HEK293T (cell line): ENCODE measurements around the gene LRRC73.
"Not testable (repeated sequence)": the region's sequence is repeated elsewhere in the genome, so short reads cannot be mapped to it uniquely, and the experiment has no call there.

Experiments
- CTCF ChIA-PET: fragments of 350-600 bp; formaldehyde crosslinking; extraction: SDS; loops from one replicate; lab custom pipeline; 2021; ENCODE audit warnings: antibody characterized with exemption, inconsistent platforms; lab: Yijun Ruan, JAX
- POLR2A ChIA-PET: fragments of 350-600 bp; formaldehyde crosslinking; extraction: SDS; loops from one replicate; lab custom pipeline; 2020; ENCODE audit warnings: antibody characterized with exemption, inconsistent platforms; lab: Yijun Ruan, JAX
- DNase-seq: peaks from one replicate; pipeline ENCODE4 v3.0.0; 2012; ENCODE audit warnings: mixed read lengths; ENCODE audit errors: extremely low spot score
- ARNT ChIP-seq: fragments of 450-650 bp; IDR thresholded peaks from 2 replicates; pipeline ENCODE4 v1.6.1; 2017; ENCODE audit warnings: mild to moderate bottlenecking
- BHLHE40 ChIP-seq: fragments of 450-650 bp; IDR thresholded peaks from 2 replicates; pipeline ENCODE4 v1.6.1; 2016; ENCODE audit warnings: mild to moderate bottlenecking, moderate library complexity, borderline replicate concordance
- CTBP1 ChIP-seq: fragments of 450-650 bp; IDR thresholded peaks from 2 replicates; pipeline ENCODE4 v1.6.1; 2016; ENCODE audit warnings: borderline replicate concordance
- ELF4 ChIP-seq: fragments of 450-650 bp; IDR thresholded peaks from 2 replicates; pipeline ENCODE4 v1.6.1; 2017; ENCODE audit warnings: antibody characterized with exemption
- FOXA1 ChIP-seq: fragments of 450-650 bp; IDR thresholded peaks from 2 replicates; pipeline ENCODE4 v1.6.1; 2016; ENCODE audit warnings: mild to moderate bottlenecking
- FOXK2 ChIP-seq: fragments of 450-650 bp; IDR thresholded peaks from 2 replicates; pipeline ENCODE4 v1.6.1; 2016; ENCODE audit warnings: mild to moderate bottlenecking
- FOXM1 ChIP-seq: fragments of 450-650 bp; IDR thresholded peaks from 2 replicates; pipeline ENCODE4 v1.6.1; 2017; ENCODE audit warnings: mild to moderate bottlenecking, borderline replicate concordance
- HDGF ChIP-seq: fragments of 450-650 bp; IDR thresholded peaks from 2 replicates; pipeline ENCODE4 v1.6.1; 2017; ENCODE audit warnings: antibody characterized with exemption, borderline replicate concordance
- L3MBTL2 ChIP-seq: fragments of 450-650 bp; conservative IDR thresholded peaks from 2 replicates; pipeline ENCODE4 v1.6.1; 2016; ENCODE audit warnings: mild to moderate bottlenecking
- LEF1 ChIP-seq: fragments of 450-650 bp; IDR thresholded peaks from 2 replicates; pipeline ENCODE4 v1.6.1; 2017; ENCODE audit warnings: mild to moderate bottlenecking, borderline replicate concordance
- NFRKB ChIP-seq: fragments of 450-650 bp; IDR thresholded peaks from 2 replicates; pipeline ENCODE4 v1.6.1; 2016; ENCODE audit warnings: mild to moderate bottlenecking, moderate library complexity
- PKNOX1 ChIP-seq: fragments of 450-650 bp; IDR thresholded peaks from 2 replicates; pipeline ENCODE4 v1.6.1; 2016
- SP1 ChIP-seq: fragments of 450-650 bp; IDR thresholded peaks from 2 replicates; pipeline ENCODE4 v1.6.1; 2017
- SUZ12 ChIP-seq: fragments of 450-650 bp; IDR thresholded peaks from 2 replicates; pipeline ENCODE4 v1.6.1; 2016; ENCODE audit warnings: mild to moderate bottlenecking
- TARDBP ChIP-seq: fragments of 450-650 bp; IDR thresholded peaks from 2 replicates; pipeline ENCODE4 v1.6.1; 2016
- ZNF384 ChIP-seq: fragments of 450-650 bp; IDR thresholded peaks from 2 replicates; pipeline ENCODE4 v1.6.1; 2016

LRRC73 gene

GRCh38 chr6:43475516-43475915 lies 34.6 kb downstream of the LRRC73 start:
- TF ChIP-seq TARDBP = no peak
- TF ChIP-seq CTBP1 = no peak
- no peak for TF ChIP-seq ARNT
- no peak for TF ChIP-seq FOXA1
- no peak for TF ChIP-seq PKNOX1
- no peak for TF ChIP-seq NFRKB
- ChIA-PET CTCF (no interaction called here), POLR2A (interaction anchor here (1.2 kb wide), 1 partner anchor 11 kb away, joined by 3 read pairs; no protein-coding TSS in a partner anchor)
- DNase-seq = no peak

GRCh38 chr6:43472515-43472914 lies 37.6 kb downstream of the LRRC73 start:
- DNase-seq = no peak
- no peak for TF ChIP-seq L3MBTL2
- no peak for TF ChIP-seq LEF1
- no peak for TF ChIP-seq SP1
- TF ChIP-seq CTBP1 = no peak
- TF ChIP-seq SUZ12 = no peak
- no peak for TF ChIP-seq FOXK2
- no peak for TF ChIP-seq HDGF
- TF ChIP-seq BHLHE40 = no peak
- ChIA-PET CTCF (no interaction called here), POLR2A (no interaction called here)

GRCh38 chr6:43471399-43471798 lies 38.7 kb downstream of the LRRC73 start:
- no peak for DNase-seq
- ChIA-PET CTCF (interaction anchor here (0.5 kb wide), 1 partner anchor 52 kb away, joined by 3 read pairs; no protein-coding TSS in a partner anchor), POLR2A (interaction anchor here (0.9 kb wide), 1 partner anchor 15 kb away, joined by 4 read pairs; no protein-coding TSS in a partner anchor)
- TF ChIP-seq L3MBTL2 (no peak), HDGF (no peak), ZNF384 (no peak), CTBP1 (no peak), FOXK2 (no peak), SUZ12 (no peak), PKNOX1 (no peak), BHLHE40 (no peak), TARDBP (no peak), SP1 (no peak), FOXM1 (no peak)

GRCh38 chr6:43469947-43470346 lies 40.2 kb downstream of the LRRC73 start:
- no peak for DNase-seq
- TF ChIP-seq ARNT = no peak
- TF ChIP-seq ZNF384 = peak; percentile 30; the same call in 1 of the 2 replicates
- POLR2A ChIA-PET = interaction anchor here (2.7 kb wide), 1 partner anchor 8 kb away, joined by 7 read pairs; the partner anchor contains the start of gene TJAP1
- CTCF ChIA-PET = no interaction called here

- ChIA-PET POLR2A (interaction anchor here (2.7 kb wide), 1 partner anchor 9 kb away, joined by 7 read pairs; the partner anchor contains the start of gene TJAP1), CTCF (no interaction called here)
- TF ChIP-seq TARDBP (no peak), ELF4 (no peak), SP1 (no peak), ARNT (no peak), LEF1 (no peak), ZNF384 (no peak), BHLHE40 (no peak), FOXK2 (no peak), NFRKB (no peak), SUZ12 (no peak), L3MBTL2 (no peak), CTBP1 (no peak), HDGF (no peak)
- no peak for DNase-seq
Measured at GRCh38 chr6:43468748-43469681, 41.1 kb downstream of the LRRC73 start.

- TF ChIP-seq FOXK2 (no peak), TARDBP (no peak), L3MBTL2 (no peak)
- no peak for DNase-seq
- POLR2A ChIA-PET = interaction anchor here (2.7 kb wide), 1 partner anchor 10 kb away, joined by 7 read pairs; the partner anchor contains the start of gene TJAP1
- CTCF ChIA-PET = no interaction called here
Measured at GRCh38 chr6:43468240-43468639, 41.9 kb downstream of the LRRC73 start.

GRCh38 chr6:43467752-43468151 lies 42.4 kb downstream of the LRRC73 start:
- ChIA-PET POLR2A (interaction anchor here (2.7 kb wide), 1 partner anchor 10 kb away, joined by 7 read pairs; the partner anchor contains the start of gene TJAP1), CTCF (no interaction called here)
- DNase-seq = no peak
- TF ChIP-seq NFRKB (no peak), HDGF (no peak), BHLHE40 (no peak), FOXA1 (no peak), PKNOX1 (no peak), ZNF384 (no peak), TARDBP (no peak), ARNT (no peak)

- POLR2A ChIA-PET, CTCF ChIA-PET, DNase-seq: not testable (repeated sequence)
Measured at GRCh38 chr6:43467265-43467664, 42.9 kb downstream of the LRRC73 start.
